SK-N-SH (cell line): ENCODE measurements around the gene FANCM.

Experiments used
- CTCF ChIP-seq: fragments of 200-600 bp; sonication (generic); IDR thresholded peaks from 2 replicates; pipeline ENCODE4 v1.6.1; 2017; ENCODE audit warnings: antibody characterized with exemption, mild to moderate bottlenecking, moderate library complexity
- EZH2phosphoT487 ChIP-seq: fragments of 200-600 bp; sonication (generic); IDR thresholded peaks from 2 replicates; pipeline ENCODE4 v1.6.1; 2017; ENCODE audit warnings: low read depth, mixed run types, mild to moderate bottlenecking, antibody characterized with exemption, moderate library complexity, borderline replicate concordance
- FOXM1 ChIP-seq: IDR thresholded peaks from 2 replicates; pipeline ENCODE4 v1.4.0; 2012; ENCODE audit warnings: low read depth, mild to moderate bottlenecking
- MAX ChIP-seq: IDR thresholded peaks from 2 replicates; pipeline ENCODE4 v1.4.0; 2012; ENCODE audit warnings: low read depth
- NRF1 ChIP-seq: IDR thresholded peaks from 2 replicates; pipeline ENCODE4 v1.6.1; 2012; ENCODE audit warnings: low read depth, mild to moderate bottlenecking, low read length
- POLR2AphosphoS5 ChIP-seq: IDR thresholded peaks from 2 replicates; pipeline ENCODE4 v1.6.1; 2012; ENCODE audit warnings: low read depth, low read length
- REST ChIP-seq: IDR thresholded peaks from 2 replicates; pipeline ENCODE4 v1.6.1; 2012; ENCODE audit warnings: mild to moderate bottlenecking, low read depth, low read length, moderate library complexity
- TAF1 ChIP-seq: IDR thresholded peaks from 2 replicates; pipeline ENCODE4 v1.6.1; 2012; ENCODE audit warnings: low read depth, mild to moderate bottlenecking, low read length, moderate library complexity, borderline replicate concordance

GRCh38 chr14:45242706-45243105 lies 107.0 kb downstream of the FANCM start:
- TF ChIP-seq CTCF: no peak
- no peak for TF ChIP-seq TAF1
- TF ChIP-seq MAX: no peak
- no peak for TF ChIP-seq NRF1
- TF ChIP-seq EZH2phosphoT487: no peak
- TF ChIP-seq POLR2AphosphoS5: no peak
- no peak for TF ChIP-seq REST
- TF ChIP-seq FOXM1: no peak
